ENCODE data around the gene NEK1. TPM values are rescaled to one million over a fixed set of nuclear protein-coding genes. Genes with fewer than 3 reads are reported as not detected.
"Not testable (repeated sequence)": the region's sequence is repeated elsewhere in the genome, so short reads cannot be mapped to it uniquely, and the experiment has no call there.

Gene NEK1
- total RNA-seq, 1 experiment from 2014 or later = 8.7 TPM

DNA sequence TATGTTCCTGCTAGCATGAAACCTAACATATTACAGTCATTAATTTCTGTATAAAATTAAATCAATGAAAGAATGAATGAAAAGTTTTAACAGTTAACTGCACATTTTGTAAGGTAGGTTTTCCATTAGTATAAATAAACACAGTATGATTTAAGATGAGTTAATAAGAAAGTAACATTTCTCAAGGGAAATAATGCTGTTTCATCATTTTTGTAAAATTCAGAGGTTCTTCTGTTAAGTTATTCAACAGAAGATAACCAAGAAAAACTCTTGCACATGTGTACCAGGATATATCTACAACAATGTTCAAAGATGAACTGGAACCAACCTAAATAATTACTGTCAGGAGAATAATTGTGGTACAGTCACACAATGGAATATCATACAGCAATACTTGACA lies 88.6 kb downstream of the NEK1 start:
- H3K4me3 Mint-ChIP-seq (ENCODE audit: unreplicated experiment) = no peak overlapping the region
- no TSS peak for BruUV-seq (replicated peaks)
- intact Hi-C loops (cut with micrococcal nuclease; ENCODE audit: unreplicated experiment) = no loop called here
- no peaks in the 10 kb centered on the region; the same call in 1 of the 2 replicates for H3K9me3 ChIP-seq
- H3K36me3 ChIP-seq (ENCODE audit: control insufficient read depth, insufficient read depth, low read length) = no peaks in the 10 kb centered on the region
- ChIA-PET CTCF (no interaction called here), POLR2A (no interaction called here)
- H3K9me3 Mint-ChIP-seq (ENCODE audit: unreplicated experiment) = no peaks in the 10 kb centered on the region
- H3K27me3 Mint-ChIP-seq (ENCODE audit: insufficient read depth, unreplicated experiment) = no peaks in the 10 kb centered on the region
- no peaks in the 10 kb centered on the region for H3K4me1 Mint-ChIP-seq (ENCODE audit: low read depth, unreplicated experiment)
- H3K27me3 ChIP-seq (replicated peaks; ENCODE audit: control insufficient read depth, insufficient read depth, low read length) = no peaks in the 10 kb centered on the region
- TF ChIP-seq, protein P1, sequence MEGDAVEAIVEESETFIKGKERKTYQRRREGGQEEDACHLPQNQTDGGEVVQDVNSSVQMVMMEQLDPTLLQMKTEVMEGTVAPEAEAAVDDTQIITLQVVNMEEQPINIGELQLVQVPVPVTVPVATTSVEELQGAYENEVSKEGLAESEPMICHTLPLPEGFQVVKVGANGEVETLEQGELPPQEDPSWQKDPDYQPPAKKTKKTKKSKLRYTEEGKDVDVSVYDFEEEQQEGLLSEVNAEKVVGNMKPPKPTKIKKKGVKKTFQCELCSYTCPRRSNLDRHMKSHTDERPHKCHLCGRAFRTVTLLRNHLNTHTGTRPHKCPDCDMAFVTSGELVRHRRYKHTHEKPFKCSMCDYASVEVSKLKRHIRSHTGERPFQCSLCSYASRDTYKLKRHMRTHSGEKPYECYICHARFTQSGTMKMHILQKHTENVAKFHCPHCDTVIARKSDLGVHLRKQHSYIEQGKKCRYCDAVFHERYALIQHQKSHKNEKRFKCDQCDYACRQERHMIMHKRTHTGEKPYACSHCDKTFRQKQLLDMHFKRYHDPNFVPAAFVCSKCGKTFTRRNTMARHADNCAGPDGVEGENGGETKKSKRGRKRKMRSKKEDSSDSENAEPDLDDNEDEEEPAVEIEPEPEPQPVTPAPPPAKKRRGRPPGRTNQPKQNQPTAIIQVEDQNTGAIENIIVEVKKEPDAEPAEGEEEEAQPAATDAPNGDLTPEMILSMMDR (IDR thresholded peaks at IDR 0.05; ENCODE audit: insufficient read depth in 1 of 2, low read depth in 1 of 2, low read length in 1 of 2, severe bottlenecking in 1 of 2, unreplicated experiment in 1 of 2) = no peak
- DNase-seq = no peak
- no peaks in the 10 kb centered on the region for H3K36me3 Mint-ChIP-seq (ENCODE audit: insufficient read depth, unreplicated experiment)
- H3K4me1 ChIP-seq = no peaks in the 10 kb centered on the region
- H3K4me3 ChIP-seq (ENCODE audit: low read depth, low read length) = no peak overlapping the region
- H3K27ac Mint-ChIP-seq (ENCODE audit: unreplicated experiment) = no peak overlapping the region

DNA sequence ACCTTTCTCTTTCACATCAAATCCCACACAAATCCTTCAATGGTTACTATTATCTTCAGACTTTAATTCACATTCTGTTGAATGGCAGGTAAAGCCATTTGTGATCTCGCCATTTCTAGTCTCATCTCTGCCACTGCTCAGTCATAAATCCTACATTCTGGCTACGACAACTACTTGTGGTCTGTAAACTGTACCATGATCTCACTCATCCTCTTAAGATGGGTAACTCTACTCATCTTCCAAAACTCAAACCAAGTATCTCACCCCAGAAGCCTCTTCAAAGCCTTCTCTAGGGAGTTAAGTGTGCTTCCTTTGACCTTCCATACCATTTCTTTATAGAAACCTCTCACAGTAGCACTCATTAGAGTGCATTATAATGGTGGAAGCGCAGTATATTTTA lies 101.8 kb downstream of the NEK1 start:
- Histone ChIP-seq H3K4me1 (no peaks in the 10 kb centered on the region), H3K27me3 (replicated peaks; ENCODE audit: control insufficient read depth, insufficient read depth, low read length) (no peaks in the 10 kb centered on the region), H3K4me3 (ENCODE audit: low read depth, low read length) (no peak overlapping the region), H3K36me3 (ENCODE audit: control insufficient read depth, insufficient read depth, low read length) (no peaks in the 10 kb centered on the region), H3K9me3 (no peaks in the 10 kb centered on the region)
- Mint-ChIP-seq H3K4me3 (ENCODE audit: unreplicated experiment) (no peak overlapping the region), H3K36me3 (ENCODE audit: insufficient read depth, unreplicated experiment) (no peaks in the 10 kb centered on the region), H3K4me1 (ENCODE audit: low read depth, unreplicated experiment) (no peaks in the 10 kb centered on the region), H3K9me3 (ENCODE audit: unreplicated experiment) (no peaks in the 10 kb centered on the region), H3K27ac (ENCODE audit: unreplicated experiment) (no peak overlapping the region), H3K27me3 (ENCODE audit: insufficient read depth, unreplicated experiment) (no peaks in the 10 kb centered on the region)
- no TSS peak for BruUV-seq (replicated peaks)
- TF ChIP-seq, protein P1 (IDR thresholded peaks at IDR 0.05; ENCODE audit: insufficient read depth in 1 of 2, low read depth in 1 of 2, low read length in 1 of 2, severe bottlenecking in 1 of 2, unreplicated experiment in 1 of 2) = no peak
- no peak for DNase-seq
- intact Hi-C loops (cut with micrococcal nuclease; ENCODE audit: unreplicated experiment) = no loop called here
- POLR2A ChIA-PET = no interaction called here
- CTCF ChIA-PET = no interaction called here

DNA sequence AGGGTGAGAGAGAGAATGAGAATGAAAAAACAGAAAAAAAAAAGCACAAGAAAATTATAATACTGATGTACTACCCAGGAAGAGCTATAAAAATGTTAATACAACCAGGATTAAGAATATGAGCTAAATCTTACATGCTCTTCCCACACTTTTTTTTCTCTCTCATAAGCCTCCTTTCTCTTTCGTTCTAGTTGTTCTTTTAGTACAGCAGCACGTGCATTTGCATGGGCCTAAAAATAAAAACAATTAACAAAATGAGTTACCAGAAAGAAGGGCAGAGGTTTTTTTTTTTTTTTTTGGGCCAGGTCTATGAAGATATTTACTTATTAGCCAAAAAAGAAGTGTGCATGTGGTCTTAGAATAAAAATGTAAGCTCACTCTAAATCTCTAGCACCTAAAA lies 105.5 kb downstream of the NEK1 start:
- TF ChIP-seq, protein P1 (IDR thresholded peaks at IDR 0.05; ENCODE audit: insufficient read depth in 1 of 2, low read depth in 1 of 2, low read length in 1 of 2, severe bottlenecking in 1 of 2, unreplicated experiment in 1 of 2) = no peak
- no peaks in the 10 kb centered on the region for H3K9me3 ChIP-seq
- no peaks in the 10 kb centered on the region for H3K27me3 ChIP-seq (replicated peaks; ENCODE audit: control insufficient read depth, insufficient read depth, low read length)
- Mint-ChIP-seq H3K27me3 (ENCODE audit: insufficient read depth, unreplicated experiment) (no peaks in the 10 kb centered on the region), H3K4me3 (ENCODE audit: unreplicated experiment) (no peak overlapping the region), H3K4me1 (ENCODE audit: low read depth, unreplicated experiment) (no peaks in the 10 kb centered on the region), H3K36me3 (ENCODE audit: insufficient read depth, unreplicated experiment) (peaks cover 4% of the 10 kb centered on the region), H3K9me3 (ENCODE audit: unreplicated experiment) (no peaks in the 10 kb centered on the region), H3K27ac (ENCODE audit: unreplicated experiment) (no peak overlapping the region)
- intact Hi-C loops (cut with micrococcal nuclease; ENCODE audit: unreplicated experiment) = no loop called here
- BruUV-seq (replicated peaks) = no TSS peak
- H3K4me1 ChIP-seq = no peaks in the 10 kb centered on the region
- H3K4me3 ChIP-seq (ENCODE audit: low read depth, low read length) = no peak overlapping the region
- POLR2A ChIA-PET = no interaction called here
- CTCF ChIA-PET = interaction anchor here (0.6 to 0.7 kb wide), 2 partner anchors 724 to 1020 kb away, joined by 4 read pairs; no protein-coding TSS in a partner anchor
- no peaks in the 10 kb centered on the region for H3K36me3 ChIP-seq (ENCODE audit: control insufficient read depth, insufficient read depth, low read length)
- DNase-seq = no peak

DNA sequence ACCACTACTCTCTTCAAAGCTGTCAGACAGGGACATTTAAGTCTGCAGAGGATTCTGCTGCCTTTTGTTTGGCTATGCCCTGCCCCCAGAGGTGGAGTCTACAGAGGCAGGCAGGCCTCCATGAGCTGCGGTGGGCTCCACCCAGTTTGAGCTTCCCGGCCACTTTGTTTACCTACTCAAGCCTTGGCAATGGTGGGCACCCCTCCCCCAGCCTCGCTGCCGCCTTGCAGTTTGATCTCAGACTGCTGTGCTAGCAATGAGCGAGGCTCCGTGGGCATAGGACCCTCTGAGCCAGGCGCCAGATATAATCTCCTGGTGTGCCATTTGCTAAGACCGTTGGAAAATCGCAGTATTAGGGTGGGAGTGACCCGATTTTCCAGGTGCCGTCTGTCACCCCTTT lies 112.5 kb downstream of the NEK1 start:
- H3K4me3 ChIP-seq (ENCODE audit: low read depth, low read length); H3K27ac Mint-ChIP-seq (ENCODE audit: unreplicated experiment); H3K9me3 Mint-ChIP-seq (ENCODE audit: unreplicated experiment); CTCF ChIA-PET; DNase-seq; BruUV-seq (replicated peaks); H3K4me1 Mint-ChIP-seq (ENCODE audit: low read depth, unreplicated experiment); H3K4me1 ChIP-seq; H3K27me3 ChIP-seq (replicated peaks; ENCODE audit: control insufficient read depth, insufficient read depth, low read length); POLR2A ChIA-PET; H3K36me3 ChIP-seq (ENCODE audit: control insufficient read depth, insufficient read depth, low read length); H3K36me3 Mint-ChIP-seq (ENCODE audit: insufficient read depth, unreplicated experiment); H3K4me3 Mint-ChIP-seq (ENCODE audit: unreplicated experiment); intact Hi-C loops (cut with micrococcal nuclease; ENCODE audit: unreplicated experiment); H3K9me3 ChIP-seq; H3K27me3 Mint-ChIP-seq (ENCODE audit: insufficient read depth, unreplicated experiment): not testable (repeated sequence)

DNA sequence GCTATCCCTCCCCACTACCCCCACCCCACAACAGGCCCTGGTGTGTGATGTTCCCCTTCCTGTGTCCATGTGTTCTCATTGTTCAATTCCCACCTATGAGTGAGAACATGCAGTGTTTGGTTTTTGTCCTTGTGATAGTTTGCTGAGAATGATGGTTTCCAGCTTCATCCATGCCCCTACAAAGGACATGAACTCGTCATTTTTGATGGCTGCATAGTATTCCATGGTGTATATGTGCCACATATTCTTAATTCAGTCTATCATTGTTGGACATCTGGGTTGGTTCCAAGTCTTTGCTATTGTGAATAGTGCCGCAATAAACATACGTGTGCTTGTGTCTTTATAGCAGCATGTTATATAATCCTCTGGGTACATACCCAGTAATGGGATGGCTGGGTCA lies 118.1 kb downstream of the NEK1 start:
- H3K4me1 ChIP-seq; H3K27me3 ChIP-seq (replicated peaks; ENCODE audit: control insufficient read depth, insufficient read depth, low read length); BruUV-seq (replicated peaks); H3K9me3 ChIP-seq; H3K27me3 Mint-ChIP-seq (ENCODE audit: insufficient read depth, unreplicated experiment); H3K27ac Mint-ChIP-seq (ENCODE audit: unreplicated experiment); CTCF ChIA-PET; POLR2A ChIA-PET; H3K9me3 Mint-ChIP-seq (ENCODE audit: unreplicated experiment); H3K4me3 ChIP-seq (ENCODE audit: low read depth, low read length); H3K4me1 Mint-ChIP-seq (ENCODE audit: low read depth, unreplicated experiment); H3K36me3 ChIP-seq (ENCODE audit: control insufficient read depth, insufficient read depth, low read length); DNase-seq; H3K4me3 Mint-ChIP-seq (ENCODE audit: unreplicated experiment); intact Hi-C loops (cut with micrococcal nuclease; ENCODE audit: unreplicated experiment); H3K36me3 Mint-ChIP-seq (ENCODE audit: insufficient read depth, unreplicated experiment): not testable (repeated sequence)
